Measurements from ENCODE around the gene KIAA0319L.

DNA sequence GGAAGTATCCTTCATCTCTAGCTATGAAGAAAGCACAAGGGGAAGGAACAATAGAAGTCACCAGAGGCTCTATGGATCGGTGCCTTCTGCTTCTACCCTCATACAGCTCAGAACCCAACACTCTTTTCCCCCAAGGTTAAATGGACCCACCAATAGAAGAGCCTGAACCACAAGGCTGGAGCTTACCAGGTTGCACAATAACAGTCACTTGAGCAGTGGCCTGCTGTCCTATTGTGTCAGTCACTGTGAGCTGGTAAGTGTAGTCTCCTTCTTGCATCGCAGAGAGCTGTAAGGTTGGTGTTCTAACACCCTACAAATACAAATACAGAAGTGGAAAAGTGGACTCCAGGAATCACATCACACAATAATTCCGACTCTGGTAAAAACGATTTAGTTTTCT is 103.0 kb downstream of the KIAA0319L start:
- TF ChIP-seq, protein P1, sequence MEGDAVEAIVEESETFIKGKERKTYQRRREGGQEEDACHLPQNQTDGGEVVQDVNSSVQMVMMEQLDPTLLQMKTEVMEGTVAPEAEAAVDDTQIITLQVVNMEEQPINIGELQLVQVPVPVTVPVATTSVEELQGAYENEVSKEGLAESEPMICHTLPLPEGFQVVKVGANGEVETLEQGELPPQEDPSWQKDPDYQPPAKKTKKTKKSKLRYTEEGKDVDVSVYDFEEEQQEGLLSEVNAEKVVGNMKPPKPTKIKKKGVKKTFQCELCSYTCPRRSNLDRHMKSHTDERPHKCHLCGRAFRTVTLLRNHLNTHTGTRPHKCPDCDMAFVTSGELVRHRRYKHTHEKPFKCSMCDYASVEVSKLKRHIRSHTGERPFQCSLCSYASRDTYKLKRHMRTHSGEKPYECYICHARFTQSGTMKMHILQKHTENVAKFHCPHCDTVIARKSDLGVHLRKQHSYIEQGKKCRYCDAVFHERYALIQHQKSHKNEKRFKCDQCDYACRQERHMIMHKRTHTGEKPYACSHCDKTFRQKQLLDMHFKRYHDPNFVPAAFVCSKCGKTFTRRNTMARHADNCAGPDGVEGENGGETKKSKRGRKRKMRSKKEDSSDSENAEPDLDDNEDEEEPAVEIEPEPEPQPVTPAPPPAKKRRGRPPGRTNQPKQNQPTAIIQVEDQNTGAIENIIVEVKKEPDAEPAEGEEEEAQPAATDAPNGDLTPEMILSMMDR (IDR thresholded peaks at IDR 0.05), result no peak
- no peak for TF ChIP-seq POLR2A (IDR thresholded peaks at IDR 0.05)
